ENCODE measurements around the gene OCSTAMP.

GRCh38 chr20:46572153-46572552, 21.7 kb upstream of the OCSTAMP start:
- TF ChIP-seq, protein P1, sequence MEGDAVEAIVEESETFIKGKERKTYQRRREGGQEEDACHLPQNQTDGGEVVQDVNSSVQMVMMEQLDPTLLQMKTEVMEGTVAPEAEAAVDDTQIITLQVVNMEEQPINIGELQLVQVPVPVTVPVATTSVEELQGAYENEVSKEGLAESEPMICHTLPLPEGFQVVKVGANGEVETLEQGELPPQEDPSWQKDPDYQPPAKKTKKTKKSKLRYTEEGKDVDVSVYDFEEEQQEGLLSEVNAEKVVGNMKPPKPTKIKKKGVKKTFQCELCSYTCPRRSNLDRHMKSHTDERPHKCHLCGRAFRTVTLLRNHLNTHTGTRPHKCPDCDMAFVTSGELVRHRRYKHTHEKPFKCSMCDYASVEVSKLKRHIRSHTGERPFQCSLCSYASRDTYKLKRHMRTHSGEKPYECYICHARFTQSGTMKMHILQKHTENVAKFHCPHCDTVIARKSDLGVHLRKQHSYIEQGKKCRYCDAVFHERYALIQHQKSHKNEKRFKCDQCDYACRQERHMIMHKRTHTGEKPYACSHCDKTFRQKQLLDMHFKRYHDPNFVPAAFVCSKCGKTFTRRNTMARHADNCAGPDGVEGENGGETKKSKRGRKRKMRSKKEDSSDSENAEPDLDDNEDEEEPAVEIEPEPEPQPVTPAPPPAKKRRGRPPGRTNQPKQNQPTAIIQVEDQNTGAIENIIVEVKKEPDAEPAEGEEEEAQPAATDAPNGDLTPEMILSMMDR (IDR thresholded peaks at IDR 0.05) = no peak
- TF ChIP-seq, protein P2, sequence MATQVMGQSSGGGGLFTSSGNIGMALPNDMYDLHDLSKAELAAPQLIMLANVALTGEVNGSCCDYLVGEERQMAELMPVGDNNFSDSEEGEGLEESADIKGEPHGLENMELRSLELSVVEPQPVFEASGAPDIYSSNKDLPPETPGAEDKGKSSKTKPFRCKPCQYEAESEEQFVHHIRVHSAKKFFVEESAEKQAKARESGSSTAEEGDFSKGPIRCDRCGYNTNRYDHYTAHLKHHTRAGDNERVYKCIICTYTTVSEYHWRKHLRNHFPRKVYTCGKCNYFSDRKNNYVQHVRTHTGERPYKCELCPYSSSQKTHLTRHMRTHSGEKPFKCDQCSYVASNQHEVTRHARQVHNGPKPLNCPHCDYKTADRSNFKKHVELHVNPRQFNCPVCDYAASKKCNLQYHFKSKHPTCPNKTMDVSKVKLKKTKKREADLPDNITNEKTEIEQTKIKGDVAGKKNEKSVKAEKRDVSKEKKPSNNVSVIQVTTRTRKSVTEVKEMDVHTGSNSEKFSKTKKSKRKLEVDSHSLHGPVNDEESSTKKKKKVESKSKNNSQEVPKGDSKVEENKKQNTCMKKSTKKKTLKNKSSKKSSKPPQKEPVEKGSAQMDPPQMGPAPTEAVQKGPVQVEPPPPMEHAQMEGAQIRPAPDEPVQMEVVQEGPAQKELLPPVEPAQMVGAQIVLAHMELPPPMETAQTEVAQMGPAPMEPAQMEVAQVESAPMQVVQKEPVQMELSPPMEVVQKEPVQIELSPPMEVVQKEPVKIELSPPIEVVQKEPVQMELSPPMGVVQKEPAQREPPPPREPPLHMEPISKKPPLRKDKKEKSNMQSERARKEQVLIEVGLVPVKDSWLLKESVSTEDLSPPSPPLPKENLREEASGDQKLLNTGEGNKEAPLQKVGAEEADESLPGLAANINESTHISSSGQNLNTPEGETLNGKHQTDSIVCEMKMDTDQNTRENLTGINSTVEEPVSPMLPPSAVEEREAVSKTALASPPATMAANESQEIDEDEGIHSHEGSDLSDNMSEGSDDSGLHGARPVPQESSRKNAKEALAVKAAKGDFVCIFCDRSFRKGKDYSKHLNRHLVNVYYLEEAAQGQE (IDR thresholded peaks at IDR 0.05; ENCODE audit: insufficient read depth in 1 of 2, low read depth in 2 of 2, low read length in 1 of 2) = no peak

All from Panc1 (cell line).